B cell (primary cell): ENCODE data around the gene CSNK1G1. TPM values are rescaled to one million over a fixed set of nuclear protein-coding genes. Genes with fewer than 3 reads are reported as not detected.
A peak's percentile ranks its signal among the peaks of the same experiment; 100 is the strongest.

ENCODE experiments used
- ATAC-seq: fragments of 200-7000 bp; cut with Tn5 transposase; one replicate; pipeline ENCODE4 v1.10.0; 2021; ENCODE audit warnings: low read depth, mild to moderate bottlenecking, moderate number of reproducible peaks, moderate library complexity
- CTCF ChIA-PET: fragments of 350-600 bp; sonication (Branson Sonifier 250); formaldehyde crosslinking; loops from one replicate; lab custom pipeline; 2021; ENCODE audit warnings: antibody characterized with exemption, inconsistent platforms; lab: Charles Lee
- POLR2A ChIA-PET: fragments of 350-600 bp; sonication (Branson Sonifier 250); formaldehyde crosslinking; loops from one replicate; lab custom pipeline; 2021; ENCODE audit warnings: antibody characterized with exemption; lab: Charles Lee
- DNase-seq: peaks from one replicate; pipeline ENCODE4 v3.0.0; 2013
- H2AFZ ChIP-seq: 2 replicates; pipeline ENCODE4 v1.6.1; 2012; ENCODE audit warnings: mild to moderate bottlenecking, low read depth, low read length; ENCODE audit not compliant: insufficient read depth, poor library complexity, severe bottlenecking
- H3K27ac ChIP-seq, 2 donors: 1 replicate in 1 of 2; 2 replicates in 1 of 2; pipeline ENCODE4 v1.5.1; 2012 to 2013; ENCODE audit warnings: low read length in 2 of 2, mild to moderate bottlenecking in 2 of 2, moderate library complexity in 1 of 2
- H3K27me3 ChIP-seq, 4 experiments: fragments of 200-600 bp in 1 of 4; sonication (generic) in 1 of 4; replicated peaks in 1 of 4; 1 replicate in 2 of 4; 2 replicates in 2 of 4; pipeline versions ENCODE4 v1.6.1 to v1.7.0; 2013 to 2016; ENCODE audit warnings: low read length in 3 of 4, mild to moderate bottlenecking in 2 of 4, mixed read lengths in 1 of 4, moderate library complexity in 1 of 4; ENCODE audit not compliant: insufficient read depth in 4 of 4, control insufficient read depth in 3 of 4; ENCODE audit errors: control extremely low read depth in 1 of 4
- H3K36me3 ChIP-seq, 2 experiments: replicated peaks in 1 of 2; 1 replicate in 1 of 2; 2 replicates in 1 of 2; pipeline versions ENCODE4 v1.6.1 to v1.7.1; 2013; ENCODE audit warnings: low read length in 1 of 2; ENCODE audit not compliant: insufficient read depth in 2 of 2, control insufficient read depth in 1 of 2; ENCODE audit errors: control extremely low read depth in 1 of 2, extremely low read depth in 1 of 2
- H3K4me1 ChIP-seq, 2 donors: fragments of 200-600 bp in 1 of 2; sonication (generic) in 1 of 2; 1 replicate in 1 of 2; 2 replicates in 1 of 2; pipeline versions ENCODE4 v1.5.1 to v1.6.1; 2013 to 2017; ENCODE audit warnings: low read length in 2 of 2; ENCODE audit not compliant: control insufficient read depth in 2 of 2, insufficient read depth in 2 of 2
- H3K4me2 ChIP-seq: replicated peaks from 2 replicates; pipeline ENCODE3; 2012; ENCODE audit warnings: mild to moderate bottlenecking, low read depth, low read length; ENCODE audit not compliant: poor library complexity, severe bottlenecking
- H3K4me3 ChIP-seq, 5 experiments: fragments of 200-600 bp in 1 of 5; sonication (generic) in 1 of 5; 1 replicate in 3 of 5; 2 replicates in 2 of 5; pipeline versions ENCODE4 v1.5.1 to v1.7.0; 2011 to 2016; ENCODE audit warnings: low read length in 4 of 5, mild to moderate bottlenecking in 4 of 5, low read depth in 2 of 5, control low read depth in 1 of 5, moderate library complexity in 1 of 5; ENCODE audit not compliant: insufficient read depth in 1 of 5; ENCODE audit errors: control extremely low read depth in 1 of 5, extremely low read depth in 1 of 5
- H3K79me2 ChIP-seq: fragments of 200-600 bp; sonication (generic); one replicate; pipeline ENCODE4 v1.6.0; 2016; ENCODE audit warnings: low read length; ENCODE audit not compliant: control insufficient read depth, insufficient read depth
- H3K9ac ChIP-seq: fragments of 200-600 bp; sonication (generic); 2 replicates; pipeline ENCODE4 v1.6.1; 2017; ENCODE audit warnings: mild to moderate bottlenecking, low read length, moderate library complexity
- H3K9me3 ChIP-seq, 3 donors: one replicate each; pipeline versions ENCODE4 v1.6.1 to v1.7.1; 2013; ENCODE audit warnings: low read length in 2 of 3; ENCODE audit not compliant: control insufficient read depth in 2 of 3, insufficient read depth in 1 of 3; ENCODE audit errors: control extremely low read depth in 1 of 3
- H4K20me1 ChIP-seq: 2 replicates; pipeline ENCODE4 v1.6.0; 2012; ENCODE audit warnings: mild to moderate bottlenecking, low read length; ENCODE audit not compliant: insufficient read depth, control insufficient read depth, poor library complexity, severe bottlenecking
- H3K27ac Mint-ChIP-seq: one replicate; pipeline ENCODE4 v1.8.0; 2021; ENCODE audit warnings: mixed read lengths
- H3K27me3 Mint-ChIP-seq: one replicate; pipeline ENCODE4 v1.8.0; 2021; ENCODE audit warnings: mixed read lengths
- H3K4me1 Mint-ChIP-seq: one replicate; pipeline ENCODE4 v1.8.0; 2021; ENCODE audit warnings: mixed read lengths
- H3K4me3 Mint-ChIP-seq: one replicate; pipeline ENCODE4 v1.8.0; 2021; ENCODE audit warnings: mixed read lengths
- H3K9me3 Mint-ChIP-seq: one replicate; pipeline ENCODE4 v1.8.0; 2022; ENCODE audit warnings: mixed read lengths; ENCODE audit not compliant: insufficient read depth
- CTCF ChIP-seq: fragments of 200-600 bp; IDR thresholded peaks from one replicate; pipeline ENCODE4 v1.8.0; 2022; ENCODE audit warnings: antibody characterized with exemption, mild to moderate bottlenecking
- EZH2 ChIP-seq: IDR thresholded peaks from 2 replicates; pipeline ENCODE4 v1.6.1; 2012; ENCODE audit warnings: borderline replicate concordance, low read depth, mild to moderate bottlenecking, moderate library complexity, low read length; ENCODE audit not compliant: insufficient read depth, poor library complexity, severe bottlenecking
- WGBS: methylation state at CpG from one replicate; pipeline ENCODE4 v1.1.5; 2013; ENCODE audit warnings: missing lambda C conversion rate; ENCODE audit not compliant: insufficient coverage; 5-methylcytosine and 5-hydroxymethylcytosine counted together
- intact Hi-C: fragments of 100-400 bp; cut with micrococcal nuclease; formaldehyde crosslinking; loops from one replicate; pipeline ENCODE4 v1.10.0; 2022
- polyA plus RNA-seq: library from polyadenylated mRNA; depleted of rRNA; stranded (reverse); fragments of >200 nt; gene quantifications from 2 replicates; pipeline ENCODE4 v1.2.3, GENCODE V29; 2012
- total RNA-seq, 2 donors: library from RNA; stranded (reverse); fragments of 120-200 nt in 1 of 2; gene quantifications; 1 replicate in 1 of 2; 2 replicates in 1 of 2; pipeline versions ENCODE4 v1.2.3 to v1.2.4, GENCODE V29; 2013 to 2022

CSNK1G1 gene
- total and polyA plus RNA-seq, 2 donors (not counting 1 experiment from before 2014, with no cell fraction given), result 5.2 to 40.3 TPM

- intact Hi-C loops, result no loop called here
- H3K4me3 ChIP-seq, result no peak overlapping the region
- H3K9me3 ChIP-seq, result no peaks in the 10 kb centered on the region
- Mint-ChIP-seq H3K27ac (peak overlapping the region; percentile 67), H3K4me1 (peaks cover 28% of the 10 kb centered on the region), H3K9me3 (no peaks in the 10 kb centered on the region), H3K27me3 (no peaks in the 10 kb centered on the region), H3K4me3 (no peak overlapping the region)
- no peak overlapping the region for H2AFZ ChIP-seq
- ChIA-PET POLR2A (no interaction called here), CTCF (interaction anchor here (2.7 kb wide), 1 partner anchor 11 kb away, joined by 13 read pairs; no protein-coding TSS in a partner anchor)
- peaks cover 7% of the 10 kb centered on the region for H3K79me2 ChIP-seq
- no peak for ATAC-seq
- no peak overlapping the region for H3K9ac ChIP-seq
- H3K4me2 ChIP-seq, result no peak overlapping the region
- 100% methylated on average over 6 of the region's 8 CpGs for WGBS
- H4K20me1 ChIP-seq, result no peaks in the 10 kb centered on the region
- H3K4me1 ChIP-seq, result peaks cover 14 to 28% of the 10 kb centered on the region in 2 donors
- no peak for DNase-seq
- peaks cover 5 to 52% of the 10 kb centered on the region in 2 experiments for H3K36me3 ChIP-seq
- no peaks in the 10 kb centered on the region for H3K27me3 ChIP-seq
- peak overlapping the region in 1 of 2 donors; percentile 36 for H3K27ac ChIP-seq
- TF ChIP-seq EZH2, result no peak
- TF ChIP-seq CTCF, result no peak
Measured at GRCh38 chr15:64141798-64142512, 214.0 kb downstream of the CSNK1G1 start.

GRCh38 chr15:64138331-64138941 is 217.5 kb downstream of the CSNK1G1 start:
- POLR2A ChIA-PET, result interaction anchor here (1.9 kb wide), 1 partner anchor 15 kb away, joined by 8 read pairs; no protein-coding TSS in a partner anchor
- no peaks in the 10 kb centered on the region for H3K9me3 Mint-ChIP-seq

More at GRCh38 chr15:64138331-64138941, 217.5 kb downstream of the CSNK1G1 start:
- Histone ChIP-seq H3K4me1 (peaks cover 8 to 17% of the 10 kb centered on the region in 2 donors), H3K9ac (no peak overlapping the region), H4K20me1 (peaks cover 9% of the 10 kb centered on the region), H3K27ac (no peak overlapping the region), H3K4me3 (no peak overlapping the region), H2AFZ (no peak overlapping the region), H3K4me2 (no peak overlapping the region), H3K9me3 (no peaks in the 10 kb centered on the region), H3K36me3 (peaks cover 7 to 63% of the 10 kb centered on the region in 2 experiments), H3K27me3 (no peaks in the 10 kb centered on the region), H3K79me2 (peaks cover 11% of the 10 kb centered on the region)
- Mint-ChIP-seq H3K4me1 (peaks cover 20% of the 10 kb centered on the region), H3K27me3 (no peaks in the 10 kb centered on the region), H3K4me3 (no peak overlapping the region), H3K27ac (peak overlapping the region; percentile 26)
- WGBS, result 100% methylated on average over 2 of the region's 4 CpGs
- intact Hi-C loops, result no loop called here
- DNase-seq (no peak), ATAC-seq (no peak)
- CTCF ChIA-PET, result interaction anchor here (0.7 to 3.0 kb wide), 5 partner anchors 8 to 311 kb away, joined by 3 to 62 read pairs (median 7); partner anchors contain the start of gene SNX22
- no peak for TF ChIP-seq CTCF
- TF ChIP-seq EZH2, result no peak
